Measurements from ENCODE around the gene UBE2E2. TPM values are rescaled to one million over a fixed set of nuclear protein-coding genes. Genes with fewer than 3 reads are reported as not detected.

The UBE2E2 gene
- total RNA-seq, 4 donors from 2014 or later = 26.5 to 44.0 (median 37.0) TPM

DNA sequence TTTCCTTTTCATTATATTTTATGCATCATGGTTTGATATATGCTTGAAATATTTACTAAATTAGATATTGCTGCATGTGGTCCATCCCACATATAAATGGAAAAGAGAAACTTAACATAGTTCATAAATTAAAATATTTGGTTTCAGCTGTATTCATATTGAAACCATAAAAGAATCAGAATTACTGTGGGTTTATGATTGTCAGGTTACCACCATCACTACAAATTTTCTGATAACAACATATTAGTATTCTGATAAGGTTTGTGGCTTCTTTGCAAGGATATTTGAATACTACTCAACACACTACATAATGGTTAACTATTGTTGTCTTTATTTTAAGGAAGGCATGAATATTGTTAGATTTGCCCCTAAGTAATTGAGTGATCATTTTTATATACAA lies 235.5 kb downstream of the UBE2E2 start:
- no peak for DNase-seq
- no peaks in the 10 kb centered on the region for H3K9me3 ChIP-seq
- intact Hi-C loops (cut with DNase I) = no loop called here
- no peaks in the 10 kb centered on the region for H3K4me1 ChIP-seq
- TF ChIP-seq POLR2A (IDR thresholded peaks at IDR 0.05) = no peak
- TF ChIP-seq, protein P1, sequence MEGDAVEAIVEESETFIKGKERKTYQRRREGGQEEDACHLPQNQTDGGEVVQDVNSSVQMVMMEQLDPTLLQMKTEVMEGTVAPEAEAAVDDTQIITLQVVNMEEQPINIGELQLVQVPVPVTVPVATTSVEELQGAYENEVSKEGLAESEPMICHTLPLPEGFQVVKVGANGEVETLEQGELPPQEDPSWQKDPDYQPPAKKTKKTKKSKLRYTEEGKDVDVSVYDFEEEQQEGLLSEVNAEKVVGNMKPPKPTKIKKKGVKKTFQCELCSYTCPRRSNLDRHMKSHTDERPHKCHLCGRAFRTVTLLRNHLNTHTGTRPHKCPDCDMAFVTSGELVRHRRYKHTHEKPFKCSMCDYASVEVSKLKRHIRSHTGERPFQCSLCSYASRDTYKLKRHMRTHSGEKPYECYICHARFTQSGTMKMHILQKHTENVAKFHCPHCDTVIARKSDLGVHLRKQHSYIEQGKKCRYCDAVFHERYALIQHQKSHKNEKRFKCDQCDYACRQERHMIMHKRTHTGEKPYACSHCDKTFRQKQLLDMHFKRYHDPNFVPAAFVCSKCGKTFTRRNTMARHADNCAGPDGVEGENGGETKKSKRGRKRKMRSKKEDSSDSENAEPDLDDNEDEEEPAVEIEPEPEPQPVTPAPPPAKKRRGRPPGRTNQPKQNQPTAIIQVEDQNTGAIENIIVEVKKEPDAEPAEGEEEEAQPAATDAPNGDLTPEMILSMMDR (IDR thresholded peaks at IDR 0.05) = no peak
- H3K4me3 ChIP-seq = no peak overlapping the region
- no peak overlapping the region for H3K27ac ChIP-seq
- H3K27me3 ChIP-seq = no peaks in the 10 kb centered on the region
- H3K36me3 ChIP-seq = no peaks in the 10 kb centered on the region

- intact Hi-C loops (cut with DNase I) = no loop called here
- WGBS, 2 donors = 69 to 89% methylated on average over 2 of the region's 2 CpGs
- no peaks in the 10 kb centered on the region for H3K36me3 ChIP-seq
Observed at GRCh38 chr3:23439080-23439479, 236.0 kb downstream of the UBE2E2 start.

DNA sequence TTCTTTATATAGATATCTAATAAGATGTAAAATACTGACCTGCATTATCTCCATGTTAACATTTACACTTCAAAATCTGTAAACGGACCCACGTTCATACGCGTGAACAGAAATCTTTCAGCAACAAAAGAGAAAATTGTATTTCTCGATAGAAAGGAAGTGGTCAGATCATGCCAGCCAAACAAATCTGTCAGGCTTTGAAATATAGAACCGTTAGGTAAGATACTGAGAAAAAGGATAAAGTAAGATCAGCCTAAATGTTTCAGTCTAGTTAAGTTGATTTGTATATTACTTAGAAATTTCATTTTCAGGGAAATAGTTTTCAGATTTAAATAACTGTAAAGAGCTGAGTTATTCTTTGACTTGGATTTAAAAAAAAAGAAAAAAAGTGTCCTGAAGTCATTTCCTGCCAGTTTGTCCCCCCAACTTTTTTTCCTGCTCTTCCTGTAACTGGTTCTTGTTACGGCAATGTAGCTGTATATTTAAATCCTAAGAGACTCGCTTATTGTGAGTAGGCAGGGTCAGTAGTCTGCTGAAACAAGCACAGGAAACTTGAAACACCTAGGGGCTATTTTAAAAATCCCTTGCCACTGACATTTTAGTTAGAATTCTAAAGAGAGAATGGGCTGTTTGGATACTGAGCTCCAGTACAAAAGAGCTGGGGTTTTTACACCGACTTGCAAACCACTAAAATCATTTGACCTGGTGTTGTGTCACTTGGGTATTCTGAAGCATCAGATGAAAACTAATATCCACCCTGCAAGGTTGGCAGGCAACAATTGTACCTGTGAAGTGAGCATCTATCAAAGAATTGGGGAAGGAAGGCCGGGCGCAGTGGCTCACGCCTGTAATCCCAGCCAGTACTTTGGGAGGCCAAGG lies 237.5 kb downstream of the UBE2E2 start:
- Histone ChIP-seq H3K9me3 (no peaks in the 10 kb centered on the region), H3K4me3 (no peak overlapping the region), H3K27ac (no peak overlapping the region), H3K27me3 (no peaks in the 10 kb centered on the region), H3K36me3 (no peaks in the 10 kb centered on the region), H3K4me1 (no peaks in the 10 kb centered on the region)
- intact Hi-C loops (cut with DNase I) = no loop called here
- DNase-seq = no peak
- 69 to 73% methylated on average over 9 to 12 of the region's 12 CpGs for WGBS, 2 donors
- TF ChIP-seq POLR2A (IDR thresholded peaks at IDR 0.05) = no peak
- TF ChIP-seq, protein P1 (IDR thresholded peaks at IDR 0.05) = no peak

More at GRCh38 chr3:23439080-23439479, 236.0 kb downstream of the UBE2E2 start:
- TF ChIP-seq, protein P1 (IDR thresholded peaks at IDR 0.05) = no peak
- no peak for TF ChIP-seq POLR2A (IDR thresholded peaks at IDR 0.05)
- DNase-seq = no peak
- Histone ChIP-seq H3K4me1 (no peaks in the 10 kb centered on the region), H3K27me3 (no peaks in the 10 kb centered on the region), H3K27ac (no peak overlapping the region), H3K9me3 (no peaks in the 10 kb centered on the region), H3K4me3 (no peak overlapping the region)

- Histone ChIP-seq H3K36me3 (no peaks in the 10 kb centered on the region), H3K4me1 (no peaks in the 10 kb centered on the region), H3K27me3 (no peaks in the 10 kb centered on the region), H3K9me3 (no peaks in the 10 kb centered on the region), H3K4me3 (no peak overlapping the region), H3K27ac (no peak overlapping the region)
- no peak for TF ChIP-seq POLR2A (IDR thresholded peaks at IDR 0.05)
- TF ChIP-seq, protein P1 (IDR thresholded peaks at IDR 0.05) = no peak
- no peak for DNase-seq
- WGBS, 2 donors = 53 to 63% methylated on average over 4 of the region's 4 CpGs
- intact Hi-C loops (cut with DNase I) = no loop called here
Observed at GRCh38 chr3:23442598-23443383, 239.7 kb downstream of the UBE2E2 start.

DNA sequence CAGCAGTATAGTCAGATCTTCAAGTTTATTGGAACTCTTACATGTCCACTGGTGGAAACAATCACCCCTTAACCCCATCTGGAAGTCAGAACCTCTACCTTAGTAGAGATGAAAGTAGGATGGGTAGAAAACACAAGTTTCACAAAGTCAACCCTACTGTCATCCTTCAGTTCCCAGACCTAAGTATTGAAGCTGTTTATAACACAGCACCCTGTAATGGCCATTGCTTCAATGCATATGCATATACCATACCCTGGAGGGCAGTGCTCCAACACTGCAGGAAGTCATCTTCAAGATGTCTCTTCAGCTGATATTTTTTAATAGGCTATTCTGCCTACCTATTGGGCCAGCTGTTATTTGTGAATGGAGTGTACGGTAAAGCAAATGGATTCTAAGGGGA lies 241.3 kb downstream of the UBE2E2 start:
- Histone ChIP-seq H3K36me3 (no peaks in the 10 kb centered on the region), H3K27me3 (no peaks in the 10 kb centered on the region), H3K4me3 (no peak overlapping the region), H3K4me1 (no peaks in the 10 kb centered on the region), H3K27ac (no peak overlapping the region), H3K9me3 (no peaks in the 10 kb centered on the region)
- intact Hi-C loops (cut with DNase I) = no loop called here
- no peak for DNase-seq
- TF ChIP-seq POLR2A (IDR thresholded peaks at IDR 0.05) = no peak
- TF ChIP-seq, protein P1 (IDR thresholded peaks at IDR 0.05) = no peak
- WGBS, 2 donors = 90 to 100% methylated on average over 1 of the region's 1 CpG

Data from esophagus squamous epithelium (tissue), 5 donors.